GM18873 (cell line): Measurements from ENCODE around the gene CACNA2D2.

ENCODE experiments used
- ATAC-seq: cut with Tn5 transposase; IDR thresholded peaks from one replicate; pipeline ENCODE4 v1.9.1; 2021; ENCODE audit warnings: mild to moderate bottlenecking, moderate library complexity, moderate number of reproducible peaks; ENCODE audit not compliant: unreplicated experiment, low FRiP score

CACNA2D2 gene

GRCh38 chr3:50502584-50503423 lies 630 bp downstream of the CACNA2D2 start:
- ATAC-seq = no peak

DNA sequence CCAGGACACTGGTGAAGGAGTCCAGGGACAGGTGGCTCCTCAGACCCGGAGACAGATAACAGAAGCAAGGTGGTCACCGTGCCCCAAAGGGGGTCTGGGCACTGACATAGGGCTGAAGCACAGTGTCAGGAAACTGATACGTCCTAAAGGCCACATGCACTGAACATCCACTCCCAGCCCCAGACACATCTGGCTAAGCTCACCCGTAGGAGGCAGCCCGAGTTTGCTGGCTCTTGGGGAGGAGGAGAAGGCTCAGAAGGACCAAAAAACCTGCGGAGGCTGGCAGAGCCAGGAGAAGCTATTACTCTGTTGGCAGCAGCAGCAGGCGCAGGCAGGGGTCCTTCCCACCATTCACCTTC lies 1.2 kb downstream of the CACNA2D2 start:
- no peak for ATAC-seq

DNA sequence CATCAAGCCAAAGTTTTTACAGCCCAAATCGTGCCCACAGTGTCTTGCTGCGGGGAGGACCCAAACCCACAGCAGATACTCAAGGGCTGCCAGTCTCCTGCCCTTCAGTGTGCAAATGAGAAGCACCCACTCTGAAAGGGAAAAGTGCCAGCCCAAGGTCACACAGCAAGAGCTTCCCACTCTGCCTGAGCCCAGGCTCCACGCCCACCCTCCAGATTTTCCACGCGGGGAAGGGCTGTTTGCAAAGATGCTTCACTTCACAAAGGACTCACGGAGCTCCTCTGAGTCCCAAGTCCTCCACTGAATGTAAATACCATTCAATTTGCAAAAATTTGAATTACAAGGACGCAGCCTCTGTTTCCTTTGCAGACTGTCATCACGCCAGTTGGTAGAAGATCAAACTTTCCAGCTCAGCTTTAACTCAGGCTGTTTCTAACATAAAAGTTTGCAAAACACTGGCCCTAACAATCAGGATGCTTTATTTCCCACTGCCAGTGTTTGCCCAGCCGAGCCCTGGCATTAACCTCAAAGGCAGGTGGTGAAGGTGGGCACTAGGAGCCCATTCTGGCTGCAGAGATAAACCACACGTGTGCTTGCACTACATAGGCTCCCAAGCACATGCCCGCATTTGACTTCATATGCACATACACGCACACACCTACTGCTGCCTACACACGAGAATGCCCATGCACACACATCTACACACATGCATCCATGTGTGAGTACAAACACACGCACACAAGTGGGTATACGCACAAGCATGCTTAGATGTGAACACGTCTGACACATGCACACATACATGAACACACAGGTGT lies 7.6 kb downstream of the CACNA2D2 start:
- no peak for ATAC-seq

DNA sequence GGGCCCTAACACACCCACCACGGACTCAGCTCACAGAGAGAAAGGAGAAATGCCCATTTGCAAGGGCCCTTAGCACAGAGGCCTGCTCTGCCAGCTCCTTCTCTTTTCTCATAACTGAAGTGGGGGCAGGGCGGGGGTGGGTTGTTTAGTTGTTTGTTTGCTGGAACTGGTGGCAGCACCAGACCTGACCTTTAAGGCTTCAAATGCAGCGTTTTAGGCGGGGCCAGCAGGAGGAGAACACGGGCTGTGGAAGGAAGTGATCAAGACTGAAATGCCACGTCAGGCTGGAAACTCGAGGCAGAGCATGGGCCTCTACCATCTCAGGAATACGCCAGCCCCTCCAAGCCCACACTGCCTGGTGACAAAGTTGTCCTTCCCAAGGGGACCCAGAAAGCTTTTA lies 9.3 kb downstream of the CACNA2D2 start:
- ATAC-seq = no peak

GRCh38 chr3:50493623-50494022 lies 9.8 kb downstream of the CACNA2D2 start:
- no peak for ATAC-seq

- ATAC-seq = no peak
Measured at GRCh38 chr3:50493086-50493485, 10.3 kb downstream of the CACNA2D2 start.

DNA sequence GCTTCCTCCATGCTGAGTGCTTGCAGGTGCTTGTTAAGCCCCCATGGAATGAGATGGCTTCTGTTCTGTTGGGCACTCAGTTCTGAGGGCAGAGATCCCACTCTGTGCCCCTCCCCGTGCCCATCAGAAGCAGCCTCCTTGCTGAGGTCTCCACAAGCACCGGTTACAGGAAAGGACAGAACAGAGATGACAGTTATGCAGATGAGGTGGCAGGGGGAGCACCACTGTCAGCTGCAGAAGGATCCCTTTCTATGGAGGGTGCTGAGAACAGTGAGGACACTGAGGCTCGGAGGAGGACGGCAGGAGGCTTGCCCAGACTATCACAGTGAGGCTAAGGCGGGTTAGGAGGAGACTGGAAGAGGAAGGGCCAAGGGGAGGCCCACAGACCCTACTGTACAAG lies 12.4 kb downstream of the CACNA2D2 start:
- ATAC-seq = no peak

DNA sequence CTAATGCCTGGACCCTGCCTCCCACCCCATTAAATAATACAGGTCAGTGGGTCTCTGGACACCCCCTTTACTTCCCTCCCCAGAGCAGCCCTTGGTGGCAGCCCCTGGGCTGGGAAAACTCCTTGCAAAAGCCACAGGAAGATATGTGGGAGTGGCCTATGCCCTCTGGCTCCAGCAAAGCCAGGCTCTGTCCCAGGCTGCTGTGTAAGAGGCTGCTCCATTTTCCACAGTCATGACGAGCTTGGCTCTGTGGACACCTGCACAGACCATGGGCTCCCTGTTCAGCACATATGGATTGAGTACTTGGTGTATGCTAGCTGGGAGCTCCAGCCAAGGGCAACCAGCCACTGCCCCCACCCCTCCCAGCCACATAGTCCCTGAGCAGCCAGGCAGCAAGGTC lies 13.0 kb downstream of the CACNA2D2 start:
- no peak for ATAC-seq

DNA sequence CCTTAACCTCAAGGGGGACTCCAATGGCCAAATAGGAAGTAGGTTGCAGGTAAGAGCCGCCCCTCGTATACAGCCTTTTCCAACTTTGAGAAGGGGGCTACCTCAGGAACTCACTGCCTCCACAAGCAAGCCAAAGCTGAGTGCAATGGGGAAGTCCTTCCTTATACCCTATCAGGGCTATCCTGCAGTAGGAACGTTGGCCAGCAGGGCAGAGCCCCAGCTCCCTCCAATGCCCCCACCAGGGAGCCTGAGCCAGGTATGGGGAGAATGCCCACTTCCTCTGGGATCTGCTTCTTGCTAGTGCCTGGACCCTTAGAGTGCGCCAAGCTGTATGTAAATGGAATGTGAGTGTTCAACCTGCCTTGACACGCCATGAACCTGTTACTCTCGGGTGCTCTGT lies 16.3 kb downstream of the CACNA2D2 start:
- no peak for ATAC-seq

DNA sequence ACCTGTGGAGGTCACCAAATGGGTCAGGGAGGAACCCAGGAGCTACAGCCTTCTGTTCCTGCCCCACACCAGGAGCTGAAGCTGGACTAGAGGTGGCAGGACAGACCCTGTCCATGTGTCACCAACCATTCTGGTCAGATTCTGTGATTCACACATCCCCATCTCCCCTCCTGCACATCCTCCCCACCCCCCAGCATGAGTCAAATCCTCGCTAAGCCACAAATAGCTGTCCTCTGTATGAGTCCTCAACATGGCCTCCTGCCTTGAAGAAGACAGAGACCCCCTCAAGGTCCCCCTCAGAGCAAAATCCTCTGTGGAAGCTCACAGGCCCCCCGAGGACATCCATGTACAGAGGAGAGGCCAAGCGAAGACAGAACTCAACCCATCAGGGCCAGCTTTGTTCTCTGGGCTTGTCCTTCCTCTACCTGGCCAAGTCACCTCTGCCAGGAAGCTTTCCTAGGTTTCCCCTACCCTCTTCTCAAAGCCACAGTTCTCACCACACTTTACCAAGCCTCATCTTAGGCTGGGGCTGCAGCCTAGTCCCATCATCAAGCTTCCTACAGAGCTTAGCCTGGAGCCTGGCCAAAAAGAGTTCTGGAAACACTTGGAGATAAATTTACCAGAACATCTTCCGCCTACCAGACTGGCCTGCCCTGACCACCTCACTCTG lies 17.1 kb downstream of the CACNA2D2 start:
- no peak for ATAC-seq

- ATAC-seq = no peak
Measured at GRCh38 chr3:50484722-50485121, 18.7 kb downstream of the CACNA2D2 start.

DNA sequence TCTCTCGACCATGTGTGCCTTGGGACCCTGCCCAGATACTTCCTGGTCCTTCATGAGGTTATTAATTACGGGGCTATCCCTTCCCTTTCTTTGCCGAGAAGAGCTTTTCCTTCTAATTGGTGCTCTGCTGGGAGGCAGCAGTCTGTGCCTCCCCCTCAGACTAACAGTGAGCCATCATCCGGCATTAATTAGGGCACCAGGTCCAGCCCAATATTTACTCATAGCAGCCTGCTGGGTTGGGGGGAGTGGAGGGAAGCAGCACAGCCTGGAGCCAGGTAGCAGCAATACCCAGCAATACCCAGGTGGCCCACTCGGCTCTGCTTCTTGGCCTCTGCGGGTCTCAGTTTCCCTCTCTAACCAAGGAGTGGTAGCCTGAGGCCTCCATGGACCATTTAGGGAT lies 20.1 kb downstream of the CACNA2D2 start:
- ATAC-seq = no peak

GRCh38 chr3:50481992-50482391 lies 21.4 kb downstream of the CACNA2D2 start:
- no peak for ATAC-seq

DNA sequence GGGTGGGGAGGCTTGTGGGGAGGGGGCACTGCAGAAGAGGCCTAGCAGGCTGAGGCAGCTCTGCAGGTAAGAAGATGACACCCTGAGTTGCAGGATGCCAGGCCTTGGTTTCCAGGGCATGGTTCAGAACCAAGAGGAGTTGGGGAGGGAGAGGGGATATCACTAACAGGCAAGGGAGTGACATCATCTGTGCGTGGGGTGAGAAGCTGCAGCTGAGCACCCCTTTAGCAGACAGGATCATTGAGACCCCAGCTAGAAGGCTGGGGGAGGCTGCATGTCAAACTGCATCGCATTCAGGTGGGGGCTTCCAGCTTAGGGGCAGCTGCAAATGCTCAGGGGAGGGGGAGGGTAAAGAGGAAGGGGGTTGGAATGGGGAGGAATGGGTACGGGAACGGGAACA lies 23.0 kb downstream of the CACNA2D2 start:
- no peak for ATAC-seq

DNA sequence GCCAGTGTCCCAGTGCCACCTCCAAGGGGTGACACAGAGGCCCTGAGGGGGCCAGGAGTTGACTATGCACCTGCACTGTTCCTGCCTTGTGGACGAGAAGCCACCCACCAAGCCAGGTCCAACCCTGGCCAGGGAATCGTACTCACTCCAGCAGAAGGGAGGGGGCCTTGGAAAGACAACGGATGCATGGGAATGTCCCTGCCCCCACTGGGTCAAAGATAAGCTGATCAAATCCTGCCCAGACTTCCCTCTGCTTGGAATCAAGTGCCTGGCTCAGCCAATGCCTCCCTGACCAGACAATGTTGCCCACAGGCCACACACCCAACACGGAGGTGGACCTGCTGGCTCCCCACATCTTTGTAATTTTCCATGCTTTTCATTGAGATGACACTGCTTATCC lies 23.9 kb downstream of the CACNA2D2 start:
- ATAC-seq = no peak

GRCh38 chr3:50478671-50479260 lies 24.7 kb downstream of the CACNA2D2 start:
- ATAC-seq = no peak

DNA sequence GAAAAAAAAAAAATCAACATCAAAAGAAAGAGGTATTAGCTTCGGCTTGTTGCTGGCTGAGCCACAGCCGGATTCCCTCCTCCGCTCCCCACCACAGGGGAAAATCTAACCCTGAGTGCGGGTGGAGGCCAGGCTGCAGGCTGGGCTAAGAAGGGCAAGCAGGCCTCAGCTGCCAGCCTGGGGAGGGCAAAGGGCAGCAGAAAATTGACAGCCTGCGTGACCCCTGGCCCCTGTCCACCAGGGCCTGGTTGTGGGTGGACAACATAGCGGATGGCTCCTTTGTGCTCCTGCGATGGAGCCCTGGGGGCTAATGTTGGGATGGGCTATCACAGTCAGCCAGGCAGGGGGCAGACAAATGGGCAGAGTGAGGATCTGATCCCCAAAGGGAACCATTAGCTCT lies 25.4 kb downstream of the CACNA2D2 start:
- no peak for ATAC-seq

GRCh38 chr3:50475348-50475747 lies 28.1 kb downstream of the CACNA2D2 start:
- ATAC-seq = no peak

GRCh38 chr3:50474717-50475116 lies 28.7 kb downstream of the CACNA2D2 start:
- ATAC-seq = no peak

DNA sequence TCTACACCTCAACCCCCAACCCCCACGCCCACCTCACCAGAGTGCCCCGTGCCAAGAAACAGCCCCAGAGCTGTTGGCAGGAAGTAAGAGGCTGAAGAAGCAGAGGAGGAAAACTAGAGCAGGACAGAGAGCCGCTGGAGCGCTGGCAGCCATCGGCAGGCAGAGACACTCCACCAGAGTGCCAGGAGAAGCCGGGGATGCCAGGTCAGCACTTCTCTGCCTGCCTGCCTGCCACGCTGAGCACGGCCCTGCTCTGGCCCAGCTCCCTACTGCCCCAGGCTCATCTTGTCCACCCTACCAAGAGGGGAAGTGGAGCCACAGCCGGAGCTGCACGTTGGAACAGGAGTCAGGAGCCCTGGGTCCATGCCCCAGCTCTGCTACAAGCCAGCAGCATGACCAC lies 29.7 kb downstream of the CACNA2D2 start:
- ATAC-seq = no peak

- no peak for ATAC-seq
Measured at GRCh38 chr3:50472958-50473357, 30.5 kb downstream of the CACNA2D2 start.
